Hepatocyte (in vitro differentiated cells): Measurements from ENCODE around the gene ETV5. TPM values are rescaled to one million over a fixed set of nuclear protein-coding genes. Genes with fewer than 3 reads are reported as not detected.
A peak's percentile ranks its signal among the peaks of the same experiment; 100 is the strongest.

ENCODE experiments used
- DNase-seq: peaks from one replicate; pipeline ENCODE4 v3.0.0-alpha.2; 2016; ENCODE audit warnings: low spot score
- H2AFZ ChIP-seq: fragments of 200-600 bp; sonication (generic); 2 replicates; pipeline ENCODE4 v1.6.0; 2016; ENCODE audit warnings: antibody characterized with exemption, mild to moderate bottlenecking
- H3K27ac ChIP-seq: fragments of 200-600 bp; sonication (generic); 2 replicates; pipeline ENCODE4 v1.5.1; 2016; ENCODE audit warnings: mild to moderate bottlenecking
- H3K27me3 ChIP-seq: fragments of 200-600 bp; sonication (generic); 2 replicates; pipeline ENCODE4 v1.6.1; 2016
- H3K36me3 ChIP-seq: fragments of 200-600 bp; sonication (generic); replicated peaks from 2 replicates; pipeline ENCODE4 v1.5.1; 2016; ENCODE audit warnings: low read depth; ENCODE audit not compliant: insufficient read depth
- H3K4me1 ChIP-seq: fragments of 200-600 bp; sonication (generic); 2 replicates; pipeline ENCODE4 v1.5.1; 2016; ENCODE audit warnings: mild to moderate bottlenecking, moderate library complexity; ENCODE audit not compliant: insufficient read depth
- H3K4me2 ChIP-seq: fragments of 200-600 bp; sonication (generic); 2 replicates; pipeline ENCODE4 v1.6.0; 2016
- H3K4me3 ChIP-seq: fragments of 200-600 bp; sonication (generic); 2 replicates; pipeline ENCODE4 v1.5.1; 2016; ENCODE audit warnings: mild to moderate bottlenecking
- H3K79me2 ChIP-seq: fragments of 200-600 bp; sonication (generic); 2 replicates; pipeline ENCODE4 v1.6.0; 2017; ENCODE audit warnings: mild to moderate bottlenecking
- H3K9me2 ChIP-seq: fragments of 200-600 bp; sonication (generic); replicated peaks from 2 replicates; pipeline ENCODE4 v1.6.0; 2017; ENCODE audit warnings: mild to moderate bottlenecking; ENCODE audit not compliant: insufficient read depth
- H3K9me3 ChIP-seq: fragments of 200-600 bp; sonication (generic); 2 replicates; pipeline ENCODE4 v1.5.1; 2016; ENCODE audit warnings: low read depth, mild to moderate bottlenecking
- H4K20me1 ChIP-seq: fragments of 200-600 bp; sonication (generic); 2 replicates; pipeline ENCODE4 v1.6.0; 2016; ENCODE audit warnings: mild to moderate bottlenecking; ENCODE audit not compliant: insufficient read depth, poor library complexity, severe bottlenecking
- CTCF ChIP-seq: fragments of 200-600 bp; sonication (generic); IDR thresholded peaks from 2 replicates; pipeline ENCODE4 v1.5.1; 2016; ENCODE audit warnings: antibody characterized with exemption, mild to moderate bottlenecking; ENCODE audit not compliant: poor library complexity
- EZH2 ChIP-seq: fragments of 200-600 bp; sonication (generic); IDR thresholded peaks from 2 replicates; pipeline ENCODE4 v1.6.1; 2016; ENCODE audit warnings: antibody characterized with exemption, mild to moderate bottlenecking, borderline replicate concordance
- EZH2phosphoT487 ChIP-seq: fragments of 200-600 bp; sonication (generic); IDR thresholded peaks from one replicate; pipeline ENCODE4 v1.6.1; 2018; ENCODE audit warnings: antibody characterized with exemption, mild to moderate bottlenecking, low read depth, moderate library complexity; ENCODE audit not compliant: unreplicated experiment, severe bottlenecking
- WGBS: methylation state at CpG from one replicate; pipeline ENCODE4 v1.1.6; 2016; ENCODE audit warnings: low lambda C conversion rate; ENCODE audit errors: missing lambda C conversion rate; 5-methylcytosine and 5-hydroxymethylcytosine counted together
- polyA plus RNA-seq: library from polyadenylated mRNA; unstranded; fragments of >200 nt; fragmentation: Nextera tagmentation; extraction: Ambion mirVana; gene quantifications from 2 replicates; pipeline ENCODE4 v1.2.1, GENCODE V29; 2016
- total RNA-seq: library from RNA; depleted of rRNA; stranded (reverse); fragments of >200 nt; gene quantifications from 2 replicates; pipeline ENCODE4 v1.2.3, GENCODE V29; 2014

The ETV5 gene
- total and polyA plus RNA-seq, 2 experiments from 2014 or later = 12.2 to 15.0 TPM

- Histone ChIP-seq H3K4me1 (peaks cover 36% of the 10 kb centered on the region), H3K79me2 (no peaks in the 10 kb centered on the region), H3K4me2 (no peak overlapping the region), H3K36me3 (no peaks in the 10 kb centered on the region), H3K9me2 (no peaks in the 10 kb centered on the region), H3K4me3 (no peak overlapping the region), H3K9me3 (no peaks in the 10 kb centered on the region), H3K27me3 (no peaks in the 10 kb centered on the region), H3K27ac (no peak overlapping the region), H2AFZ (no peak overlapping the region), H4K20me1 (no peaks in the 10 kb centered on the region)
- 71% methylated on average over 3 of the region's 3 CpGs for WGBS
- DNase-seq = no peak
- TF ChIP-seq EZH2phosphoT487 (no peak), CTCF (no peak), EZH2 (no peak)
These were observed 8.5 kb downstream of the ETV5 start for GRCh38 chr3:186100398-186100797.

- Histone ChIP-seq H3K4me2 (peak overlapping the region; percentile 77), H3K4me3 (no peak overlapping the region), H3K27me3 (no peaks in the 10 kb centered on the region), H3K36me3 (no peaks in the 10 kb centered on the region), H3K79me2 (no peaks in the 10 kb centered on the region), H4K20me1 (no peaks in the 10 kb centered on the region), H3K27ac (peak overlapping the region; percentile 12), H3K9me3 (no peaks in the 10 kb centered on the region), H2AFZ (no peak overlapping the region), H3K4me1 (peaks cover 33% of the 10 kb centered on the region), H3K9me2 (no peaks in the 10 kb centered on the region)
- peak; percentile 62 for DNase-seq
- TF ChIP-seq EZH2phosphoT487 (no peak), CTCF (no peak), EZH2 (no peak)
- 48% methylated on average over 5 of the region's 5 CpGs for WGBS
These were observed 9.7 kb downstream of the ETV5 start for GRCh38 chr3:186099178-186099577.

GRCh38 chr3:186098740-186099139, 10.1 kb downstream of the ETV5 start:
- Histone ChIP-seq H3K27ac (peak overlapping the region; percentile 12), H3K4me2 (peak overlapping the region; percentile 77), H3K27me3 (no peaks in the 10 kb centered on the region), H3K4me1 (peaks cover 32% of the 10 kb centered on the region), H2AFZ (no peak overlapping the region), H3K4me3 (no peak overlapping the region), H3K9me2 (no peaks in the 10 kb centered on the region), H3K36me3 (no peaks in the 10 kb centered on the region), H3K9me3 (no peaks in the 10 kb centered on the region), H4K20me1 (no peaks in the 10 kb centered on the region), H3K79me2 (no peaks in the 10 kb centered on the region)
- WGBS = 48% methylated on average over 3 of the region's 3 CpGs
- no peak for TF ChIP-seq CTCF
- TF ChIP-seq EZH2 = no peak
- no peak for TF ChIP-seq EZH2phosphoT487
- no peak for DNase-seq
